Cardiac fibroblast (primary cell): ENCODE measurements around the gene GLI3.

Experiments
- DNase-seq, 2 donors: peaks; one replicate each; pipeline versions ENCODE4 v3.0.0 to v3.0.0-alpha.2; 2010; ENCODE audit warnings: low read depth in 2 of 2
- H3K4me3 ChIP-seq, 2 donors: replicated peaks in 1 of 2; 1 replicate in 1 of 2; 2 replicates in 1 of 2; pipeline ENCODE4 v1.5.1; 2011; ENCODE audit warnings: low read depth in 2 of 2, low read length in 2 of 2, mild to moderate bottlenecking in 2 of 2, moderate library complexity in 1 of 2
- TF ChIP-seq, protein P1 (sequence below): IDR thresholded peaks from one replicate; pipeline ENCODE4 v1.5.1; 2011; ENCODE audit warnings: low read depth, mild to moderate bottlenecking, low read length, inconsistent platforms

Gene GLI3

DNA sequence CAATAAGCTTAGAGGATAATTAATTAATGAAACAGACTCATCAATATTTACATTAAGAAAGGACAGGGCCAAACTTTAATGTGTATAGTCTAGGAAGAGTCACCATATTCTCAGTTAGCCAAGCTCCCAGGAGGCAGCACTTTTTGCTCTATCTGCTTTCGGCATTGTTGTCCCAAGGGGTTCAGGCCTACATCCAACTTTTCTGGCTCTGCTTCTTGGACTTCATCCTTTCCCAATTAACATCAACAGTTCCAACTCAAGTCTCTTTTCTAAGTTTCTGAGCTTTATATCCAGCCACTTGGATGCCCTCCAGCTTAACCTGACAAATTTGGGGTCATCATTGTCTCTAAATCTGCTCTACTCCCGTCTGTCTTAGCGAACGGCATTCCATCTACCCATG is 42.8 kb downstream of the GLI3 start:
- DNase-seq, result peak; percentile 34 to 54
- H3K4me3 ChIP-seq, result peak overlapping the region in 1 of 2 donors; percentile 22
- TF ChIP-seq, protein P1, sequence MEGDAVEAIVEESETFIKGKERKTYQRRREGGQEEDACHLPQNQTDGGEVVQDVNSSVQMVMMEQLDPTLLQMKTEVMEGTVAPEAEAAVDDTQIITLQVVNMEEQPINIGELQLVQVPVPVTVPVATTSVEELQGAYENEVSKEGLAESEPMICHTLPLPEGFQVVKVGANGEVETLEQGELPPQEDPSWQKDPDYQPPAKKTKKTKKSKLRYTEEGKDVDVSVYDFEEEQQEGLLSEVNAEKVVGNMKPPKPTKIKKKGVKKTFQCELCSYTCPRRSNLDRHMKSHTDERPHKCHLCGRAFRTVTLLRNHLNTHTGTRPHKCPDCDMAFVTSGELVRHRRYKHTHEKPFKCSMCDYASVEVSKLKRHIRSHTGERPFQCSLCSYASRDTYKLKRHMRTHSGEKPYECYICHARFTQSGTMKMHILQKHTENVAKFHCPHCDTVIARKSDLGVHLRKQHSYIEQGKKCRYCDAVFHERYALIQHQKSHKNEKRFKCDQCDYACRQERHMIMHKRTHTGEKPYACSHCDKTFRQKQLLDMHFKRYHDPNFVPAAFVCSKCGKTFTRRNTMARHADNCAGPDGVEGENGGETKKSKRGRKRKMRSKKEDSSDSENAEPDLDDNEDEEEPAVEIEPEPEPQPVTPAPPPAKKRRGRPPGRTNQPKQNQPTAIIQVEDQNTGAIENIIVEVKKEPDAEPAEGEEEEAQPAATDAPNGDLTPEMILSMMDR, result no peak

DNA sequence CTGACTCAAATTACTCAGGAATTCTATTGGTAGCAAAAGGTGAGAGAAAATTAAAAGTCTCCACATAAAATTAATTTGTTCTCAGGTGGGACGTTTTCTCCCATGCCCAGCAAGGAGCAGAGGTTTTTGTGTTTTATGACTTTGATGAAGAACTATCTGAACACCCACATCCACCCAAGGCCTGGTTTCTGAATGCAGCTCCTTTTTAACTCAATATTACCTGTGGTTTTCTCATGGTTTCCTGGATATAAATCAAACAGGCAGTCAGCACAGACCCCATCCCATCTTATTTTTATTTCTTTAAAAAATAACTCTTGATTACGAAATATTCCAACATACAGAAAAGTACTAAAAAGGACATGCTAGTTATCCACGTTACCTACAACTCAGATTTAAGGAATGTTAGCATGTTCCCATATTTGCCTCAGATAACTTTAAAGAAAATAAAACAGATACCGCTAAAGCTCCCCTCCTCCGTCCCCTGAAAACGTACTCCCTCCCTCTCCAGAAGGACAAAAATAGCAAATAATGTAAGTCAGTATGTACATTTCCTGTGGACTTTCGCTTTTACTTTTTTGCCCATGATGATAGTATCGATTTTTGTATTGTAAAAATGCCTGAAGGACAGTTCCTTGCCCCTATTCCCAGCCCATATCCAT is 43.4 kb downstream of the GLI3 start:
- DNase-seq, result peak in 1 of 2 donors; percentile 63
- TF ChIP-seq, protein P1, result no peak
- peak overlapping the region; percentile 12 to 22 for H3K4me3 ChIP-seq

DNA sequence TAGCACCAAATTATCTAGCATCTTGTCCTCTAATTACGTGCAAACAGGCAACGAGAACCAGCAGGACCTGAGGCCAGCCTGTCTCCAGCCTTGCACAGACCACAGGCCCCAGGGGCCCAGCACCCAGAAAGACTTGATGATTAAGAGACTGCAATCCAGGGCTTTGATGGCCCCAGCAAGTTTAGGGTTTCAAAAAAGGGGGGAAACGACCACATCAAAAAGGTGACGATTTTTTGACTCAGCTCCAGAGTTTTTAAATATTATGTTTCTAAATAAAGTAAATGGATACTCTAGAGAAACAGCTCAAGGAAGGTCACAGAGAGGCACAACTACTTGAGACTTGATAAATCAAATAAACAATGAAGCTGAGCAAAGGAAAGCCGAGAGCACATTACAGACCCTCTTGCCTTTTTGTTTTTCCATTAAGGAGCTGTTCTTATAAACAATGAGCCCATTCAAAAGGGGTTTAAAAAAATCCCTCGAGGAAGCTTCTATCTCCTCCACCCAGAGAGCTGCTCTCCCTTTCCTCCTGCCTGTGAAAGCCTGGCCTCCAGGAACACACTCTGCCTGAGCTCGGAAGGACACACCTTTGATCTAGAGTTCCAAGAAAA is 44.1 kb downstream of the GLI3 start:
- H3K4me3 ChIP-seq, result no peak overlapping the region
- TF ChIP-seq, protein P1, result no peak
- peak in 1 of 2 donors; percentile 32 for DNase-seq

DNA sequence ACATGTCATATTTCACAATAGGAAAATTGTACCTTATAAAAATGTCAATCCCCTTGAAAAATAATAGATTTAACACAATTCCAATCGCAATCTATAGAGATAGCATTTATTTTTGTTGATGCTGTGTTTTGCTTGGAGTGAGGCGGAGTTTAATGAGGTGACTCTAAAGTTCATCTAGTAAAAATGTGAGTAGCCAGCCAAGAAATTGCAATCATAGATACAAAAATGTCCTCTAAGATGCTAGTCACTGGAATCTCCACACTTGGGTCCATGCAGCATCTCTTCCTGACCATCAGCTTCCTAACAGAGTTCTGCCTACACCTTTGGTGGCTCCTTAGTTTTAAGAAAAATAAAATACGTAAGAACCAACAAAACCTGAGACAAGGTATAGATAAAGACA is 44.9 kb downstream of the GLI3 start:
- TF ChIP-seq, protein P1, result no peak
- peak in 1 of 2 donors; percentile 55 for DNase-seq
- no peak overlapping the region for H3K4me3 ChIP-seq

DNA sequence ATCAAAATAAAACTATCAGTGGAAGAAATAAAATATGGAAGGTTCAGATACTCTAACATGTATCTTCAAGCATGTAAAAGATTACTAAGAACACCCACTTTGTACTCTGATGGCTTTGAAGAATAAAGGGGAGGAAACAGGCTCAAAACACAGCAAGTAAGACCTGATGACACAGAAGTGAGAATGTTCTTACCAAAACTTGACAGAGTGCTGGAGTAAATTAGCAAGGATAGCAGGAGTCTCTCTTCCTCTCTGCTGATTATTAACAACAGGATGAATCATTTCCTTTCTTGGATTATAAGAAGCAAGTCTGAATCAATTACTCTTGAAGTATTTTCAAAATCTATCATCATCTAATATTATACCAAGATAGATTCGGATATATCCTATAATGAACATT is 47.5 kb downstream of the GLI3 start:
- peak; percentile 34 to 44 for DNase-seq
- no peak overlapping the region for H3K4me3 ChIP-seq
- TF ChIP-seq, protein P1, result no peak

DNA sequence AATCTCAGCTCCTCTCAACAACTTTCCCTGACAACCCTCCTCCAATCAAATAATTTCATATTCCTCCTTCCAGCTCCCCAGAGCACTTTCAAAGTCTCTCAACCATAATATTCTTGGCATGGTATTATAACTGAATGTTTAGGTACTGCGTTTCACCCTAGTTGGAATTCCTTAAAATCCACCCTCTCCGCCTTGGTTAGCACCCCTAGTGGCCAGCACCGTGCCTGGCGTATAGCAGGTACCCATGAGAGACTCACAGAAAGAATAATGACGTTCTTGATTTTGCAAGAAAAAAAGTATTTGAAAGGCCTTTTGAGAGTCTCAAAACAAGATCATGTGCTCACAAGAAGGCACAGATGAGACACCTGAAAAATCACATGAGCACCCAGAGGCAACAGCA is 50.9 kb downstream of the GLI3 start:
- TF ChIP-seq, protein P1, result peak; percentile 39
- no peak overlapping the region for H3K4me3 ChIP-seq
- DNase-seq, result no peak

DNA sequence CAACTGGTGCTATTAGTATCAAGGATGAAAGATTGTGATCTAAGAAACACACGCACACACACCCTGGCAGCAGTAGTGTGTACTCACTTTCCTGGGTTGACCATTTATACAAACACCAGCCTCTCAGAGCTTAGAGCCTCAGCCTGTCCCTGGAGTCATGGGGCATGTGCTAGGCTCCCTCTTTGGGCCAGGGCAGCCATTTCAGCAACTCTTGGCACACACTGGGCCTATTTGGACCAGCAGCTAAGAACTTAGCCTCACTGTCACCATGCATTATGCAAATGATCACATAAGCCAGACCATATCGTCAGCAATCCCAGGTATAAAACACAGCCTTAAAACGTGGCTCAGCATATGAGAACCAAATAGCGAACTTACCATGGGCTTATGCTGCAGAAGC is 51.3 kb downstream of the GLI3 start:
- H3K4me3 ChIP-seq, result no peak overlapping the region
- no peak for DNase-seq
- TF ChIP-seq, protein P1, result no peak
